HG03097 (cell line): ENCODE data around the gene INTS12.
"Not testable (repeated sequence)": the region's sequence is repeated elsewhere in the genome, so short reads cannot be mapped to it uniquely, and the experiment has no call there.

ENCODE experiments used
- ATAC-seq: cut with Tn5 transposase; IDR thresholded peaks from one replicate; pipeline ENCODE4 v1.9.1; 2021; ENCODE audit not compliant: unreplicated experiment, low FRiP score

The INTS12 gene

GRCh38 chr4:105694812-105695211 lies 13.7 kb downstream of the INTS12 start:
- not testable (repeated sequence) for ATAC-seq

- ATAC-seq, result no peak
Measured at GRCh38 chr4:105686571-105686970, 21.9 kb downstream of the INTS12 start.

DNA sequence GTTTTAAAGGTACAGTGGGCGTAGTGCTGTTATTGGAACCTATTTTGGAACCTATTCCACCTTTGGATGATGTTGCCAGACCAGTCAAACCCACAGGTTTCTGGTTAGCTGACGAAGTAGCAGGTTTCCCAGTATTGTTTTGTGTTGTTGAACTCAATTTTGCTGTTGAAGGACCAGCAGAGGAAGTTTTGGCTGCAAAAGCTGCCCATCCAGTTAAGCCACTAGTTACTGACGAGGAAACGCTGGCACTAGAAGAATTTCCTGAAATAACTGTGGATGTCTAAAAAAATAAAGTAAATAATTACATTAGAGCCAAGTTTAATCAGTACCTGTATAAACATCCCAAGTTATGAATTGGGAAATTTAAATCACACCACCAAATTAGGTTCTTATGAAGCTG lies 25.5 kb downstream of the INTS12 start:
- ATAC-seq, result no peak

DNA sequence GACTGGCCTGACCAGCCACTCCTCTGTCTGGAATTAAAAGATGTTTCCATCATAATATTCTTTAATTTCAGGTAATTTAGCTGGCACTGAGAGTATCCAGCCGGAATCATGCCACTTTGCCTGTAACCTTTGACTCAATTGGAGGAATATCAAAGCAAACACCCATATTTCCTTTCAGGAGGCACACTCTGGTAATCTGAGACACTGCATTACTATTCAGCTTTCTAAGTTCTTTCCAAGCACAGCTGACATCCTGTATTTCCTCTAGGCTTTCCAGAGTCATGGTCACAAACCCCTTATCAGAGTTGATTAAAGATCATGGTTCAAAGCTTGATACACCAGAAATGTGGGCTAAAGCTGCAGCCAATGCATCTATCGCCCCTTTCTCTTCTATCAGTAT lies 29.3 kb downstream of the INTS12 start:
- ATAC-seq, result no peak

DNA sequence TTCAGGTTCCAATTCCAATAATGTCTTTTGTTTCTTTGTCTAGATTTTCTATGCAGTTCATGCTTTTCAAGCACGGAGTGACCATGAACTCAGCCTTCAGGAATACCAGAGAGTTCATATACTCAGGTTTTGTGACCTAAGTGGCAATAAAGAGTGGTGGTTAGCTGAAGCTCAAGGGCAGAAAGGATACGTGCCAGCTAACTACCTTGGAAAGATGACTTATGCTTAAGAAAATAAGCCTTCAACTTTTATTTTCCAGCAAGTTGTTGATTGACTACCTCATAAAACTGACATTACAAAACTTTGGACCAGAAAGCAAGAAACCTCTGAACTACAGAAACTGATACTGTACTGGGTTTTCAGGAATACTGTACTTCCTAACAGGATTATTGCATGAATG lies 30.8 kb downstream of the INTS12 start:
- no peak for ATAC-seq

DNA sequence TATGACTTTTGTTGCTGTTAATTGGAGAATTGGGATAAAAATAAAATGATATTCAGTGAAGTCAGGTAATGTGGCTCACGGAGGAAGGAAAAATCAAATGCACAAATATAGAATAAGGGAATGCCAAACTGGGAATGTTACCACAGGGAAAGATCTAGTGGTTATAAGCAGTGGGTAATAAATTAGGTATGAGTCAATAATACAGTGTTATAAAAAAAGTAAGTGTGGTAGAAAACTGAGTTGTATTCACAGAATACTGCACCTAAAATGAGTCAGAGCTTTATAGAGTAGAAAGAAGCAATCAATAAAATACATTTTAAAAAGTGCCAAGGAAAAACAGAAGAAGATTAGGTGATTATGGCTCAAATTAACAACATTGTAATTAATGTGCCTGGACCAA lies 34.5 kb downstream of the INTS12 start:
- ATAC-seq, result no peak

GRCh38 chr4:105671301-105671700 lies 37.2 kb downstream of the INTS12 start:
- ATAC-seq, result no peak

GRCh38 chr4:105670684-105671083 lies 37.8 kb downstream of the INTS12 start:
- no peak for ATAC-seq

GRCh38 chr4:105666693-105667092 lies 41.8 kb downstream of the INTS12 start:
- no peak for ATAC-seq

GRCh38 chr4:105662935-105663675 lies 45.4 kb downstream of the INTS12 start:
- ATAC-seq, result no peak

DNA sequence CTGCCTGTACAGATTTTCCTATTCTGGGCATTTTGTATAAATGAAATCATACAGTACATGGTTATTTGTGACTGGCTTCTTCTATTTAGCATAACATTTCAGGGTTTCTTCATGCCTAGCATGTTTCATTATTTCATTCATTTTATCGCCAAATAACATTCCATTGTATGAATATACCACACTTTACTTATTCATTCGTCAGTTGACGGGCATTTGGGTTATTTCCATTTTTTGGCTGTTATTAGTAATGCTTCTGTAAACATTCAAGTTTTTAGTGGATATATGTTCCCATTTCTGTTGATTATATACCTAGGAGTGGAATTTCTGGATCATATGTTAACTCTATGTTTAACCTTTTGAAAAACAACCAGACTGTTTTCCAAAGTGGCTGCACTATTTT lies 47.5 kb downstream of the INTS12 start:
- no peak for ATAC-seq

DNA sequence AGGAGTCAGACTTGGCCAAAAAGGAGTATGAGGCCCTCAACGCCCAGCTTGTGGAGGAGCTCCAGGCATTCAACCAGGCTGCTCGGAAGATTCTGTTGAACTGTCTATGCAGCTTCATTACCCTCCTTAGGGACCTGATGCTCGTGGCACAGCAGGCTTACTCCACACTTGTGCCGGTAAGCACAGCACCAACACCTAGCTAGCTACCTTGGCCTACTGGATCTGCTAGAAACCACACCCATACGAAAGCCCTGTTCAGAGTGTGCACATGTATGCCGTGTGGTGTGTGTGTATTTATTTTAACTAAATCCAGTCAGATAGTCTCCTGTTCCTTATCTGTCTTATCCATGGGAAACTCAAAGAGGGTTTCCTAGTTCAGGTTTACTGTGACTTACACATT lies 49.3 kb downstream of the INTS12 start:
- no peak for ATAC-seq

GRCh38 chr4:105657117-105657765 lies 51.2 kb downstream of the INTS12 start:
- no peak for ATAC-seq

GRCh38 chr4:105652286-105652888 lies 56.1 kb downstream of the INTS12 start:
- ATAC-seq, result no peak

DNA sequence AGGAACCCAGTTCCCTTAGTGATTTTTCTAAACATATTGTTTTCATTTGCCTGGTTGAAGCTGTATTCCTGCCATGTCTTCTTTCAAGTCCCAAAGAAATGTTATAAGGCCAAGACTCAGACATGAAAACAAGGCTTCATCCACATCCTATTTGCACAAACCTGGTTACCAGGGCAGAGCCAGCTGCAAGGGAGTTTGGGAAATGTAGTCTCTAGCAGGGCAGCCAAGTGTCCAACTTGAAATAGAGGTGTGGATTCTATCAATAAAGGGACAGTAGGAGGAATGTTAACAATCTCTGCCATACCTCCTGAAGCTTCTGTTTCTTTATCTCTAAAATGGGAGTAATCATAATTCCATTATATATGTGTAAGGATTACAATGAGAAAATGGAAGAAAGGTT lies 56.6 kb downstream of the INTS12 start:
- no peak for ATAC-seq

DNA sequence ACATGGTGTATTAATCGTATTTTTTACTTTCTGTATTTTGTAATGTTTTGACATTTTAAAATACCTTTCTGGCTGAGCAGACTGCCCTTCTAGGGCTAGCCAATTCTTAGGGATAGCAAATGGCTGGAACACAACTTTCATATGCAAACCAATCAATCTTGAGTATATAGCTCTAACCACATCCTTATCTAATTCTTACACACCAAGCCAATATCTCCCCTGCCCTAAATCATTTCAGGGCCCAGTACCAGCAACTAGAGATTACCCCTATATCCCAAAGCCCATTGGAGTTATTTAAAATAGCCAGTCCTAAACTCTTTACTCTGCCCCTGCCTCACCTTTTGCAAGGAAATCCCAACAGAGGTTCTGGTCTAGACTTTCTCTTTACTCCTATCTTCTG lies 58.3 kb downstream of the INTS12 start:
- no peak for ATAC-seq

DNA sequence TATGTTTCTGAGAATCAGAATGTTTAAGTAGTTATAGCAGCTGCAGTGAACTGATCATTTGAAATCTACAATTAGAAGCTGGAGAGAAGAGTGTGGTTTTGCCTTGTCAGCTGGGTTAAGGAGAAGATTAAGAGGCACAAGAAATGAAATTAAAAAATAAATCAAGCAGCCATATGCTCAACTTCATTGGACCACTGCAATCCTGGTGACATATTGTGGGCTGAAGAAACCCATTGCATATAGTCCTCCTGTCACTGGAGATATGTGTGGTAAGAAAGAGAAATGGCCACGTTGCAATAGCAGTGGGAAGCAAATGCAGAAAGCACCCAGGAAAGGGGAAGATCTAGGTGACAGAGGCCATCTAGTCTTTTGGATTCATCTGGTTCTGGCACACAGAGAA lies 63.0 kb downstream of the INTS12 start:
- no peak for ATAC-seq

- no peak for ATAC-seq
Measured at GRCh38 chr4:105644257-105644656, 64.2 kb downstream of the INTS12 start.

DNA sequence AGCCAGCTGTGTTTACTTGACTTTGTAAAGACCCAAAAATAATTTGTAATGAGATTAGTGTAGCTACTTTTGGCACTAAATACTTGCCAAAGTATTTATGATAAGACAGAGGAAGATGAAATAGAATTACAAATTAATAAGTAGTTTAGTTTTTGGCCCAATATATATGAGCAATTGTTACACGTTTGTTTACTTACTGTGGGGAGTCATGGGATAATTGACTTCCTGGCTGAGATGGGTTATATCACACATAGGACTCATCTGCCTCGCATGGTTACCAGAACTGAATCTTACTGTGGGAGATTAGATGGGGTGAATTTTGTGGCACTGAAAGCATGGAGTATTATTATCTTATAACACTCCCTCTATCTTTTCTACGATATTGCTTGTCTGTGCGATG lies 66.6 kb downstream of the INTS12 start:
- ATAC-seq, result no peak

DNA sequence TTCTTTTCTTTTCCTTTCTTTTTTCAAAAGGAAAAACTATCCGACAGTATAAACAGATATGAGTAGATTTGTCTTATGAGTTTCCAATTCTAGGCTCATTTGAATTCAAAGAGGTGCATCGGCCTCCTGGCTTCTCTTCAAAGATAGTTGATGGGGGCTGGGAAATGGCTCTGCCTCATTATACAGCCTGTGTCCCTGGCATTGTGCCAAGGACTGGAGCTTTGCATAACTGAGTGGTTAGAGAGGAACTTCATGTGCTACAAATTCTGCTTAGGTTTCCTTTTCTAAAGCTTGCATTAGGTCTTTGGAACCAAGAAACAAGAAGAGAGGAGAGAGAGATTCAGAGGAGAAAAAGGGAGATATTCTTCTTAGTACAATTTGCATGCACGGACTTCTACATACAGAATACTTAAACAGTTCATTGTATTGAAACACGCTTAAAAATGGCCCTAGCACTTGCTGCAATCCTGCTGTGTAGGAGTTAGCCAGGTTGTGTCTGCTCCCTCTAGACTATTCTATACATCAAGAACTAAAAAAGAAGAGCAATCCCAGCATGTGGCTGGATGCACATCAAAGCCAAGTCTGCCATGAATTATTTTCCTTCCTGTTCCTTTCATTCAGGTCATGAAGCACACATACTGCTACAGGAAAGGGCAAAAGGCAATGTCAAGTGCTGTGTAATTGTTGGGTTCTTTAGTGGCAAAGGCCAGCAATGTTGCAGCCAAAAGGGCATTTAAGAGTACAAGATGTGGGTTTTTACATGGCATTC lies 70.9 kb downstream of the INTS12 start:
- peak; percentile 58 for ATAC-seq

DNA sequence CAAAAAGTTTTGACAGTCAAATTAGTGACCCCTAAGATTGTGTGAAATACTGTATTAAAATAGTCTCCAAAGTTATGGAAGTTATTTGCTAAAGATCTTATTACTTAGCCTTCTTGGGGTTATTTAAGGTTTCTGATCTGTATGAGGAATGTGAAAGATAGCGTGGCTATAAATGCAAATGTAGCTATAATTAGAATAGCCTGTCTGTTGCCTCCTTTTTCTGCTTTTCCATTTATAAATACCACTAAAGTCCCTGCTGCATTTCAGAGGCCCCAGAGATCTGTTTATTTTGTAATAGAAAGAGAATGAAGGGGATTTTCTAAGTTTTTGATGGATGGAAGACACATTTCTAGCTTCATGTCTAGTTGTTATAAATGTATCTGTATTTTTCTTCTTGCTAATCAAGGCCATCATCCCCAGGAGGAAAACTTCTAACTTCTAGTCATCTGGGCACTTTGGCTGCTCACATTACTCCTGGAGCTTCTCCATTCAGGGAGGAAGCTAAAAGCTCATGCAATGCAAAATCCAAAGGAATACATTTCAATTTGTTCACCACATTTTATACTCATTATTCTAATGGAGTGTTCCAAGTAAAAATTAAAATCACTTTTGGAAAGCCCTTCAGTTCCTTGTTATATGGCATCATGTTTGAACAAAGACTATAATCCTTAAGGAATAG lies 73.9 kb downstream of the INTS12 start:
- ATAC-seq, result no peak
